ENCODE measurements around the gene FAIM2.

Gene FAIM2

DNA sequence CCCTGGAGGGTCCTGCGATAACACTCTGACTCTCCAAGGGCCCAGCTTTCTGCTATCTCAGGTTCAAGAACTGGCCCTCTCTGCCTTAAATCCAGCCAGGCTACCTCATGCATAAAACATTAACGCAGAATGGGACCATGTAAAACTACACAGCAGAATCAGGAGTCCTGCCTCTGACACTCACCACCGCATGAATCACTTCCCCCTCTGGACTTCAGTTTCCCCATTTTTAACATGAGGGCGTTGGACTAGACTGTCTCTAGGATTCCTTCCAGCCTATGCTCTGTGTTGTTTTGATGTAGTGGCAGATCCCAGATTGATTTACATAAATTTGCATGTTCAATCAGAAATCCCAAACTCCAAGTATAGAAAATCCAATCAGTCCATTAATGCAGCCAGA lies 78.8 kb downstream of the FAIM2 start:
- Histone ChIP-seq H3K79me2 (ENCODE audit: low read length) (0 out of 2 replicates have a peak, but pooled peaks cover 7% of the 10 kb centered on the region), H3K4me2 (ENCODE audit: low read length) (no peak overlapping the region), H3K4me1 (ENCODE audit: low read length) (peaks cover 25% of the 10 kb centered on the region), H3K36me3 (replicated peaks; ENCODE audit: low read depth, low read length) (no peaks in the 10 kb centered on the region), H3K9ac (ENCODE audit: low read length) (no peak overlapping the region), H3K9me3 (ENCODE audit: insufficient read depth, low read length) (no peaks in the 10 kb centered on the region), H3K4me3 (ENCODE audit: low read length) (no peak overlapping the region), H3K27ac (ENCODE audit: low read length) (no peak overlapping the region), H3K27me3 (ENCODE audit: low read depth, low read length) (no peaks in the 10 kb centered on the region), H2AFZ (ENCODE audit: low read depth, low read length) (no peak overlapping the region), H4K20me1 (ENCODE audit: insufficient read depth, low read length) (no peaks in the 10 kb centered on the region)
- TF ChIP-seq CTCF (IDR thresholded peaks at IDR 0.05; ENCODE audit: low read depth, low read length) (no peak), EZH2phosphoT487 (IDR thresholded peaks at IDR 0.05; ENCODE audit: low read depth) (no peak)

DNA sequence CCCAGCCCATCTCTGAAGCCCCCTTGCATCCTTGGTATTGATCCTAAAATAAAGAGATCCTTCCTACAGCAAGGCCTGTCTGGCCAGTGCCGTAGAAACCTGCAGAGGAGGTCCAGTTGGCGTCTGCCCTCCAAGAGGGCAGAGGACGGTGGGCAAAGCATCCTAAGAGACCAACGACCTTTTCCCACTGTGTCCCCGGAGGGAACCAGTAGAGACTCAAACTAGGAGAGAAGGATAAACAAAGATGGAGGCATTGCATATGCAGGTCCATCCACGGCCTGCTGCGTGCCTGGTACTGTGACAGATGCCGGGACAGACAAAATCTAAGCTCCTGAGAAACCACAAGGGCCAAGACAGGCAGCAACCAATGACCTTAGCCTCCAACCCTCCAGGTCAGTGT lies 79.3 kb downstream of the FAIM2 start:
- Histone ChIP-seq H3K9me3 (ENCODE audit: insufficient read depth, low read length) (no peaks in the 10 kb centered on the region), H3K27me3 (ENCODE audit: low read depth, low read length) (no peaks in the 10 kb centered on the region), H3K4me1 (ENCODE audit: low read length) (peaks cover 25% of the 10 kb centered on the region), H3K9ac (ENCODE audit: low read length) (no peak overlapping the region), H3K36me3 (replicated peaks; ENCODE audit: low read depth, low read length) (no peaks in the 10 kb centered on the region), H3K27ac (ENCODE audit: low read length) (no peak overlapping the region), H3K79me2 (ENCODE audit: low read length) (0 out of 2 replicates have a peak, but pooled peaks cover 7% of the 10 kb centered on the region), H2AFZ (ENCODE audit: low read depth, low read length) (no peak overlapping the region), H3K4me3 (ENCODE audit: low read length) (no peak overlapping the region), H4K20me1 (ENCODE audit: insufficient read depth, low read length) (no peaks in the 10 kb centered on the region), H3K4me2 (ENCODE audit: low read length) (no peak overlapping the region)
- TF ChIP-seq CTCF (IDR thresholded peaks at IDR 0.05; ENCODE audit: low read depth, low read length) = no peak

DNA sequence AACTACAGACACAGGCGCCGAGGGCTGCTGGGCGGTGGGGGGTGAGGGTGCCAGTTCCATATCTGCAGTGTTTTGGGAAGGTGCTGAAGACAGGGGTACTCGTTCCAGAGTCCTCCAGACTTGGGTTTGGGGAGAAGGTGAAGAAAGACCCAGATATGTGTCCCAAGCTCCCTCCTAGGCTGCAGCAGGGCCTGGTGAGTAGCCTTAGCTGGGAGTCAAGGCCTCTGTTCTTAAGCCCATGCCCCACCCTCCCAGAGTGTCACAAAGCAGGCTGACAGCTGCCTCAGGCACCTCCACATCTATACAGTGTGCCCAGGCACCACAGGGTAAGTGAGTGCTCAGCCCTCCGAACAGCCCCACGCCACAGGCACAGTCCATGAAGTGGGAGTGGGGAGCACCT lies 79.7 kb downstream of the FAIM2 start:
- H4K20me1 ChIP-seq (ENCODE audit: insufficient read depth, low read length) = no peaks in the 10 kb centered on the region
- H3K9ac ChIP-seq (ENCODE audit: low read length) = no peak overlapping the region
- H3K4me2 ChIP-seq (ENCODE audit: low read length) = no peak overlapping the region

DNA sequence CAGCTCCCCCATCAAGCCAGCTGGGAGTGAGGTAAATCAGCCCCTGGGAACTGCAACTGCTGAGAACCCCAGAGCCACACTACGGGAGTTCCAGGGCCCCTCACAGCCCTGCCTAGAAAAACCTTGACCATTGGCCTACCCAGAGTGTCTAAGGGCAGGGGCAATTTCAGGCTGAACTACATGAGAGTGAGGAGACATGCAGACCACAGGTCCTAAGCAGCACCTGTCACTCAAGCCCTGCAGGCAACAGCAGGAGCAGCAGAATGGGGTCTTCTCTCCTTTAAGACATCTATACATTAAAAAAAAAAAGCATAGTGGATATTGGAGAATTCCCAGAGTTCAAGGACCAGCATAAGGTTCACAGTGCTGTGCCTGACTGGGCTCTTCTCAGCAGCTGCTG lies 80.3 kb downstream of the FAIM2 start:
- H3K36me3 ChIP-seq (replicated peaks; ENCODE audit: low read depth, low read length) = no peaks in the 10 kb centered on the region
- no peak overlapping the region for H3K27ac ChIP-seq (ENCODE audit: low read length)
- H3K9ac ChIP-seq (ENCODE audit: low read length) = no peak overlapping the region
- H3K4me3 ChIP-seq (ENCODE audit: low read length) = no peak overlapping the region
- no peak overlapping the region for H2AFZ ChIP-seq (ENCODE audit: low read depth, low read length)
- no peaks in the 10 kb centered on the region for H3K9me3 ChIP-seq (ENCODE audit: insufficient read depth, low read length)
- TF ChIP-seq CTCF (IDR thresholded peaks at IDR 0.05; ENCODE audit: low read depth, low read length) (no peak), EZH2phosphoT487 (IDR thresholded peaks at IDR 0.05; ENCODE audit: low read depth) (no peak)
- H3K27me3 ChIP-seq (ENCODE audit: low read depth, low read length) = no peaks in the 10 kb centered on the region
- no peak overlapping the region for H3K4me2 ChIP-seq (ENCODE audit: low read length)
- no peaks in the 10 kb centered on the region for H4K20me1 ChIP-seq (ENCODE audit: insufficient read depth, low read length)
- H3K79me2 ChIP-seq (ENCODE audit: low read length) = 0 out of 2 replicates have a peak, but pooled peaks cover 7% of the 10 kb centered on the region
- H3K4me1 ChIP-seq (ENCODE audit: low read length) = peaks cover 19% of the 10 kb centered on the region

More for the DNA sequence above, 79.7 kb downstream of the FAIM2 start:
- Histone ChIP-seq H2AFZ (ENCODE audit: low read depth, low read length) (no peak overlapping the region), H3K9me3 (ENCODE audit: insufficient read depth, low read length) (no peaks in the 10 kb centered on the region), H3K4me3 (ENCODE audit: low read length) (no peak overlapping the region), H3K27ac (ENCODE audit: low read length) (no peak overlapping the region), H3K79me2 (ENCODE audit: low read length) (0 out of 2 replicates have a peak, but pooled peaks cover 7% of the 10 kb centered on the region), H3K36me3 (replicated peaks; ENCODE audit: low read depth, low read length) (no peaks in the 10 kb centered on the region), H3K27me3 (ENCODE audit: low read depth, low read length) (no peaks in the 10 kb centered on the region), H3K4me1 (ENCODE audit: low read length) (peaks cover 21% of the 10 kb centered on the region)
- no peak for TF ChIP-seq CTCF (IDR thresholded peaks at IDR 0.05; ENCODE audit: low read depth, low read length)

All from OCI-LY3 (cell line).